Muscle of arm (tissue), 14 donors: ENCODE results near the gene NR2C2. TPM values are rescaled to one million over a fixed set of nuclear protein-coding genes. Genes with fewer than 3 reads are reported as not detected.
"Not testable (repeated sequence)": the region's sequence is repeated elsewhere in the genome, so short reads cannot be mapped to it uniquely, and the experiment has no call there.

Source experiments
- DNase-seq: peaks from one replicate; pipeline ENCODE4 v3.0.0-alpha.2; 2013
- long read RNA-seq, 11 donors: transcript quantifications; one replicate each; lab custom pipeline, GENCODE V29; 2026
- polyA plus RNA-seq, 12 donors: library from polyadenylated mRNA; unstranded; fragments of 120-200 nt; gene quantifications; one replicate each; pipeline ENCODE4 v1.2.1, GENCODE V29; 2013; ENCODE audit not compliant: insufficient read length in 12 of 12

Gene NR2C2
- 10 to 100 TPM in 11 of 12 donors, not detected in 1; 29.1 to 53.6 (median 40.0) TPM for polyA plus RNA-seq
- long read RNA-seq, donor 1, partial matches to known transcripts, result 13 of 16 reads
- long read RNA-seq, donor 1, other reads (novel, unspliced or antisense), result 0 of 16 reads
- long read RNA-seq, donor 2, partial matches to known transcripts, result 0 of 49 reads
- long read RNA-seq, donor 2, other reads (novel, unspliced or antisense), result 45 of 49 reads
- long read RNA-seq, donor 3, full-length matches to known transcripts, result 1 of 1 reads
- long read RNA-seq, donor 3, partial matches to known transcripts, result 0 of 1 reads
- long read RNA-seq, donor 3, other reads (novel, unspliced or antisense), result 0 of 1 reads
- long read RNA-seq, donor 4, partial matches to known transcripts, result 0 of 1 reads
- long read RNA-seq, donor 4, other reads (novel, unspliced or antisense), result 0 of 1 reads
- long read RNA-seq, donor 5, full-length matches to known transcripts, result 11 of 89 reads
- long read RNA-seq, donor 5, partial matches to known transcripts, result 78 of 89 reads
- long read RNA-seq, donor 5, other reads (novel, unspliced or antisense), result 0 of 89 reads
- long read RNA-seq, donor 6, partial matches to known transcripts, result 0 of 3 reads
- long read RNA-seq, donor 6, other reads (novel, unspliced or antisense), result 0 of 3 reads
- long read RNA-seq, donor 7, partial matches to known transcripts, result 26 of 27 reads
- long read RNA-seq, donor 7, other reads (novel, unspliced or antisense), result 0 of 27 reads
- long read RNA-seq, donor 8, transcript NR2C2-206 (14 exons, 2,494 nt), result major isoform, 5 of 6 reads
- long read RNA-seq, donor 8, partial matches to known transcripts, result 0 of 6 reads
- long read RNA-seq, donor 8, other reads (novel, unspliced or antisense), result 0 of 6 reads
- long read RNA-seq, donor 9, partial matches to known transcripts, result 0 of 1 reads
- long read RNA-seq, donor 9, other reads (novel, unspliced or antisense), result 0 of 1 reads
- long read RNA-seq, donor 10, partial matches to known transcripts, result 0 of 42 reads
- long read RNA-seq, donor 10, other reads (novel, unspliced or antisense), result 38 of 42 reads
- long read RNA-seq, donor 11, partial matches to known transcripts, result 0 of 29 reads
- long read RNA-seq, donor 11, other reads (novel, unspliced or antisense), result 26 of 29 reads

DNA sequence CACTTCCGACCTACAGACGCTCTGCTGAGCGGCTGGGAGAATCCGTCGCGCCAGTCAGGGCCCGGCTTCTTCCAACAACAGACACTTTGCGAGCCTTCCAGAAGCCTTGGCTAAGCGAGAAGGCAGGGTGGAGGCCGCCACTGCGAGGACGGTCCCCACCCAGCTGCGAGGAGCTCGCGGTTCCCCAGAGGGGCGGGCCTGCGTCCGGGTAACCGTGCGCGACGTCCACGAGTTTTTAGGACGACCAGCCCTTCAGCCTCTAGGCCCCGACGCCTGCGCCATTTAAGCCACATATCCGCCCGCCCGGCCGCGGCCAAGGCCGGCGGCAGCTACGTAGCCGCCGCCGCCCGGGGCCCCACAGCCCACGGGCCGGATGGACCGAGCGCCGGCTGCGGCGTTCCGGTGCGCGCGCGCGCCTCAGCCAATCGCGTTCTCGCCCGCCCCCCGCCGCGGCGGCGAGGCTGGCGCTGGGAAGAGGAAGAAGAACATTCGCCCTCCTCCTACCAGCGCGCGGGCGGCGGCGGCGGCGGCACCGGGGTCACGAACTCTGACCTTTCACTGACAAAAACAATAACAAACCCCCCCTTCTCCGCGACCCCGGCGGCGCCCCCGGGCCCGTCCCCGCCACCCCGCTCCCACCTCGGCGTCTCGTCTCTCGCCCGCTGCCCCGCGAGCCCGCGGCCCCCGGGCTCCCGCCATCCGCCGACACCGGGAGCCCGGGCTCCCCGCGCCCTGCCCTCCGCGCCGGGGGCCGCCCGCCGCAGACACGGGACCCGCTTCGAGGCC lies at the start of gene NR2C2:
Gene NR2C2, plus strand, starts transcription at position 484 of the 786 bp plus-strand sequence. CDS start 56,332 bp downstream, outside the sequence.
- peak; percentile 73 for DNase-seq

DNA sequence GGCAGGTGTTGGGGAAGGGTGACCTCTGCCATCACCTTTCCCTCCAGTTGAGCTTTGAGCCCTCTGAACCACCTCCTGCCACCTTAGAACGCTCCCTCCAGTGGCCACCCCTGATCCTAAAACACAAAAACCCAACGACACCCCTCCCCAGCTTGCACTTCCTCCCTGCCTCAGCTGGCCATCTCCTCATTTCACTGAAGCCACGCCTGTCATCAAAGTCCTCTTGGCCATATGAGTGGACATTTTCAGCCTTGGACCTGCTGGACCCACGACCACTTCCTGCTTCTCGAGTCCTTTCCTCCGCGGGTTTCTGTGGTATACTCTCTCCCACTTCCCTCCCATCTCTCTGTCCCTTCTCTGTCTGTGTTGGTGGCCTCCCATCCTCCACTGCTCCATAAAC lies 48.5 kb upstream of the NR2C2 start:
- no peak for DNase-seq

DNA sequence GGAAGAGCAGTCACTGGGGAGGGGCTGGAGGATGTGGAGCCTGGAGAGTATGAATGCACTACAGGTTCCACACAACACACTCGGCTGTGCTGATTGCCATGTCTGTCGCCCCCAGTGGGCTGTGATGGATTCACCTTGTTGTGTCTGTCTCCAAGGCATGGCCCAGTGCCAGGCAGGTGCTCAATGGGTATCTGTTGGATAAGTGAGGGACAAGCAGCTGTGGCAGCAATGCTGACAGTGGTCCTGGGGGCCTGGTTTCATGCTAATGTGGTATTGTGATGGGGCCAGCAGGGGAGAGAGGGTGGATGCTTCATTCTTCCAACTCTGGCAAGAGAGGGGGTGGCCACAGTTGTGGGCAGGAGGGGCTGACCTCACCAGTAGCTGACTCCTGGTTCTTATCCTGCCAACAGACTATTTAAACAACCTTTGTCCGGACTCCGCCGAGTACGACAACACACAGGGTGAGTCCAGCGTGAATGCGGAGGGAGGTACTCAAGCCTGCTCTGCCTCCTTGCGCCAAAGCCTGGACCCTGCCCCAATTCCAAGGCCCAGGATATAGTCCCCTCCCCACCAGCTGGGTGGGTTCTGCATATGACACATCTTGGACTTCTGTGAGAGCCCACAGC lies 47.3 kb upstream of the NR2C2 start:
- DNase-seq, result no peak

DNA sequence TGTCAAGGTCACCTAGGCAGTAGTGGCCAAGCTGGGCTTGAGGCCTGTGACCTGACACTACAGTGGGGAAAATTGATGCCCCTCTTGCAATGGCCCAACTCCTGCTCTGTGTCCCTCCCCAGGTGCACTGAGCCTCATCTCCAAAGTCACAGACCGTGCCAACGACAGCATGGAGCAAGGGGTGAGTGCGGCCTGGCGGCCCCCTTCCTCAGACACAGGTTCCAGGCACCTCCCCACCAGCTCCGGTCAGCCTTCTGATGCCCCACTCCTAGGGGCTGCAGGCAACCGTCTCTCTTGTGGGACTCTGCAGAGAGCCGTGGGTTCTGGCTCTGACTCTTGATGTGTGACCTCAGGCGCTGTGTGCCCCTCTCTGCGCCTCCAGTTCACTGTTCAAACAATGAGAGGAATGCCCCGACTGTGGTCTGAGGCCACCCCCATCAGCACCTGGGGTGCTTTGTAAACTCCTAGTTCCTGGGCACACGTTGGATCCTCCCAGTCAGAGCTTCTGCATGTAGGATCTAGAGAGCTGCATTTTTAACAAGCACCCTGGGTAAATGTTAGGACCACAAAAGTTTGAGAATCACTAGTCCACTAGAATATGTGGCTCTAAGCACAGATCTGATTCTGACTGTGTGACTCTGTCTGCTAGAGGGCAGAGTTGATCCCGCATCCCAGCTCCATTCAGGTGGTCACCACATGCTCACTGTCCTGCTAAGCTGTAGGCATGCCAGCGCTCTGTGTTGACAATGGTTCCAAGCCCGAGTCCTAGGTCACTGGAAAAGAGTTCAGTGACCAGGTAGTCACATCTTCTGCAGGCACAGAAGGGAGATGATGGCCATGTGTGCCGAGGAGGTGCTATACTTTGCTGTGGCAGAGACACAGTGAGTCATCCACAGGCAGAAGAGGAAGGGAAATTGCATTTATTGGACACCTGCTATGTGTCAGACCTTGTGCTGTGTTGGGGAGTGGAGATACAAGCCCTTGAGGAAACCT lies 46.2 kb upstream of the NR2C2 start:
- DNase-seq, result no peak

DNA sequence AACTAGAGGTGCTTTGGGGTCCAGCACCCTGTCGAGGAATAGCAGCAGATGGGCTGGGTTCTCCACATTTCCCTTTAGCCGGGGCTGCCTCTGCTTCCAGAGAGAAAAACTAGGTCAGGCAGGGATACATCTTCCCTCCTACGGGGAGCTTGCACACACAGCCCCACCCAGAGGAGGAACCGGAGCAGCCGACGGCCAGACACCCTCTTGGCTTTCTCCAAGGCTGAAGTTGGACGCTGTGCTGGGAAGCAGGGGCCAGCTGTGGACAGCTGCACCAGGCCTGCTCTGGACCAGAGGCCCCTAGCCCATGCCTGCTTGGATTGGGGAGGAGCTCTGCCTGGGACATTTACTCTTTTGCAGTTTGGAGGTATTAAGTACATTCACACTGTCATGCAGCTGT lies 44.7 kb upstream of the NR2C2 start:
- peak; percentile 89 for DNase-seq

DNA sequence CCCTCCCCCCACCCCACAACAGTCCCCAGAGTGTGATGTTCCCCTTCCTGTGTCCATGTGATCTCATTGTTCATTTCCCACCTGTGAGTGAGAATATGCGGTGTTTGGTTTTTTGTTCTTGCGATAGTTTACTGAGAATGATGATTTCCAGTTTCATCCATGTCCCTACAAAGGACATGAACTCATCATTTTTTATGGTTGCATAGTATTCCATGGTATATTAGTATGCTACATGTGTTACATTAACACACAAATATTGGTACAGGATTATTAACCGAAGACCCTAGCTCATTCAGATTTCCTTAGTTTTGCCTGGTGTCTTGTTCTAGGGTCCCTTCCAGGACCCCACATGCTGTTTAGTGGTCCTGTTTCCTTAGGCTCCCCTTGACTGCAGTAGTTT lies 43.9 kb upstream of the NR2C2 start:
- DNase-seq, result not testable (repeated sequence)

DNA sequence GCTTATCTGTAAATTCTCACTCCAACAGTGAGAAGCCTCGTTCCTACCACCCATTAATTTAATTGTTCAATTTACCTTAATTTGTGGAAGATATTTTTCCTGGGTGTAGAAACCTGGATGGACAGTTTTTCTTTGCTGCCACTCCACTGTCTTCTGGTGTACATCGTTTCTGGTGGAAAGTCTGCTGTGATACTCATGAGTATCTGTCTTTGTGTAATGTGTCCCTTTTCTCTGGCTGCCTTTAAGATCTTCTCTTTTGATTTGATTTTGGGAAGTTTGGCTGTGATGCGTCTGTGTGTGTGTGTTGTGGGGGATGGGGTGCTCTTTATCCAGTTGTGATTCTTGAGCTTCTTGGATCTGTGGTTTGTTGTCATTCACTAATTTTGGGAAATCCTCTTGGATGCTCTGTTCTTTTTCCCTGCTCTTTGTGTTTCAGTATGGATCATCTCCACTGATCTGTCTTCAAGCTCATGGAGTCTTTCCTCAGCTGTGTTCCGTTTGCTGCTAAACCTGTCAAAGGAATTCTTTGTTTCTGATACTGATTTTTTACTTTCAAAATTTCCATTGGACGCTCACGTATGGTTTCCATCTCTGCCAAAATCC lies 42.2 kb upstream of the NR2C2 start:
- DNase-seq, result no peak

DNA sequence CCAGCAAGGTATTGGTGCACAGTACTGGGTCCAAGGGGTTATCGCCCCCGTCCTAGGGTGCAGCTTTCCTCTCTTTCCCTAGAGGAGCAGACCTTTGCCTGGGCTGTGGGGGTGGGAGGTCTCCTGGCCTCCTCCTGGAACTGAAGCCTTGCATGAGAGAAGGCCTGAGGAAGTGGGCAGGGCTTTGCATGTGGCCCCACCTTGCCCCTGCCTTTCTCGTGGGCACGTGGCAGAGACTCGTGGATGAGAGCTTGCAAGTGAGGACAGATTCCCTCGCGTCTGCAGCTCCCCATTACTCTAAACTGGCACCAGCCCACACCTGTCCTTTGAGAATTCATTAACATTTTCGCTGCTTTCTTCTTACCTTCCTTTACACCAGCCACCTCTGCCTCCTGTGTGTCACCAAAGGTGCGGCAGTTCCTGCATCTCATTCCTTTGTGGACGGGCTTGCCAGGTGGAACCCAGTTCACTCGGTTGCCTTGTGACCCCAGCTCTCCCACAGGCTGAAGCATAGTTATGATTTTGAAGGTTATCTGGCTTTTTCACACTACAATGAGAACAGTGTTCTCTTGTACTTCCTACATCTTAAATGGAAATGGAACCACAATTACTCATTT lies 40.9 kb upstream of the NR2C2 start:
- DNase-seq, result no peak

DNA sequence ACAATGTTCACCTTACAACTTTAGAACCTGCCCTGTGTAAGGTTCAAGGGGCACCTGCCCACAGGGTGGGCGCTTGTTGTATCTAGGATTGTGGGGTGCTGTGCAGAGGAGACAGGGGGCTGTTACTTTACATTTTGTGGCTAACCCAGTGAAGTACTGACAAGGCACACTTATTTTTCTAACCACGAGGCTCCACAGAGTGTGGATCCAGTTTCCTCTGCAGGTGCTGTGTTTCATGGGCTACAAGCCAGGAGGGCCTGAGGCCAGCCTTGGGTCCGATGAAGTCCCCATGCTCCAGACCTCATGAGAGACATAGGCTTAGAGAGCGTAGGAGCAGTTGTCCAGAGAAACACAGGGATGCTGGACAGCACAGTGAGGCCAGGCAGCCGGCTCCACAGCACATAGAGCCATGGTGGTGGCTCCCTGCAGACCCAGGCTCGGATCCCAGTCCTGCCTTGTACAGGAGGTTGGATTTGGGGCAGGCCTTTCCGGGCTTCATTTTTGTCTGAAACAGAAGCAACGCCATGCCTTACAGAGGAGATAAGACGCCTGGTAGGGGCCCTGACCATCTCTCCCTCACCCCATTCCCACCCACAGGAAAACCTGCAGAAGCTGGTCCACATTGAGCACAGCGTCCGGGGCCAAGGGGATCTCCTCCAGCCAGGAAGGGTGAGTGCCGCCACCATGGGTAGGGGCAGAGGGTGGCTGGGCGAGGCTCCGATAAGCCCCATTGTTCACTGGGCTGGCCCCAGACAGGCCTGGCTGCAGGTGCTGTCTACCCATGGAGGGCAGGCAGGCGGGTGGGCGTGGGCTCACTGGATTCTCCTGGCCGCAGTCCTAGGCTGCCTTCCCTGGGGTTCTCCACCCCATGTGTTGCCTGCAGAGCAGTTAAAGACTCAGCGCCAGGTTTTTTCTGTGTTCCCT lies 40.1 kb upstream of the NR2C2 start:
- DNase-seq, result peak; percentile 20

DNA sequence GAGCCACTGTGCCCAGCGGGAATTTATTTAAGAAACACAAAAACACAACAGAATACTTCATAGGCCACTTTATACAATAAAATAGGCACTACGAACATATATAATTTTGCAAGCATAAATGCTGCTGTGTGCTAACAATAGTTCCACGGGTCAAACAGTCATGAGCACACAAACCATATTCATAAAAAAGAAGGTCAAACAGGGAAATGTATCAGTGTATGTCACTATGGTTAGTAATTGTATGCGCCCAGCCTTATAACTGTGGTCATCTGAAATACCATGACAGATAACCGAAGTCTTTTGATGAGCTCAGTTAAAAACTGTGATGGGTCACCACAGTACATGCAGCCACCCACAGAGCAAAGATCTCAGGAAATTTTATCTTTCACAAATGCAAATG lies 38.1 kb upstream of the NR2C2 start:
- DNase-seq, result no peak

DNA sequence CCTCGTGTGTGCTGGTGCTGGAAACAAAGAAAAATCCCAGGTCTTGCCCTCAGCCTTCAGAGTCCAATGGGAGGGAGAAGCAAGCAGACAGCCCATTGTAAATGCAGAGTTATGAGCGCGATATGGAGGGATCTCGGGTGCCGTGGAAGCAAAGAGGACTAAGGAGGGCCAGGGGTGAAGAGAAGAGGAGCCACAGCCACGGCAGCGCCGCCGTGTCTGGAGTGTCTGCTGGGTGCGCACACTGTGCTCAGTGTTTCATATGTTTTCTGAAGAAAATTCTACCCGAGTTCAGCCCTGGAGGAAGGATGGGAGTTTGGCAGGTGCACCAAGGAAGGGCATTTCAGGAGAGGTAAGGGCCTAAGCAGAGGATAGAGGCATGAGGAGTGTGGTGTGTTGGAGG lies 35.7 kb upstream of the NR2C2 start:
- DNase-seq, result no peak

DNA sequence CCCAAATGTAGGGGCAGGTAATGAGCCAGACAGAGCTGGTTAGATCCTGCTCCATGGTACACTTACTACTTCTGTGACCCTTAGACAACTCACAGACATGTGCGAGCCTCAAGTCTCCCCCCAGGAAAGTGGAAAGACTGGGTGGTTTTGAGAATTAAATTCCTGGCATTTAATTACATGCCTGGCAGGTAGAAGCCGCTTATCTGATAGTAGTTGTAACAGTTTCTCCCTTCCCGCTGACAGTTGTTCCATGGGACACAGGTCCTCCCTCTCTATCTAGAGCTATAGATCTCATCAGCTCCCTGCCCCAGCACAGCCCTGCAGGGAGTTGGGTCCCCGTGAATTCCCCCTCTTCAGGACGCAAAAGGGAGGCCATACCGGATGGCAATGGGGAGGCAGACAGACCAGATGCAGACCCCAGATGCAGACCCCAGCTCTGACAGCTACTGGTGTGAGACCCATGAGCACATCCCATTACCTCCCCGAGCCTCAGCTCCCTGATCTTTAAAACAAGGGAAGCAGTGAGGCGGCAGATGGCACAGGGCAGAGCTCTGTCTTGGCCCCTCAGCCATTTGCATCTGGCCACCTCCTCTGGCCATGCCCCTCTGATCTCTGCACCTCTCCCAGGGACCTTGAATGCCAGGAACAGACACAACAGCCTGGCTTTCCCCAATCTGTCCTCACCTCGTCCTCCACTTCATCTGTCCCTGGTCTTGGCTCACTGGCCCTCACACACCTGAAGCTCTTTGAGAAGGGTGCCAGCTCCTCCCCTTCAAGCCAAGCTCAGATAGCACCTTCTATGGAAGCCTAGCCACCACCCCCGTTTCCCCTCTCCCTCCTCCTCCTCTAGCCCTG lies 34.1 kb upstream of the NR2C2 start:
- DNase-seq, result no peak

DNA sequence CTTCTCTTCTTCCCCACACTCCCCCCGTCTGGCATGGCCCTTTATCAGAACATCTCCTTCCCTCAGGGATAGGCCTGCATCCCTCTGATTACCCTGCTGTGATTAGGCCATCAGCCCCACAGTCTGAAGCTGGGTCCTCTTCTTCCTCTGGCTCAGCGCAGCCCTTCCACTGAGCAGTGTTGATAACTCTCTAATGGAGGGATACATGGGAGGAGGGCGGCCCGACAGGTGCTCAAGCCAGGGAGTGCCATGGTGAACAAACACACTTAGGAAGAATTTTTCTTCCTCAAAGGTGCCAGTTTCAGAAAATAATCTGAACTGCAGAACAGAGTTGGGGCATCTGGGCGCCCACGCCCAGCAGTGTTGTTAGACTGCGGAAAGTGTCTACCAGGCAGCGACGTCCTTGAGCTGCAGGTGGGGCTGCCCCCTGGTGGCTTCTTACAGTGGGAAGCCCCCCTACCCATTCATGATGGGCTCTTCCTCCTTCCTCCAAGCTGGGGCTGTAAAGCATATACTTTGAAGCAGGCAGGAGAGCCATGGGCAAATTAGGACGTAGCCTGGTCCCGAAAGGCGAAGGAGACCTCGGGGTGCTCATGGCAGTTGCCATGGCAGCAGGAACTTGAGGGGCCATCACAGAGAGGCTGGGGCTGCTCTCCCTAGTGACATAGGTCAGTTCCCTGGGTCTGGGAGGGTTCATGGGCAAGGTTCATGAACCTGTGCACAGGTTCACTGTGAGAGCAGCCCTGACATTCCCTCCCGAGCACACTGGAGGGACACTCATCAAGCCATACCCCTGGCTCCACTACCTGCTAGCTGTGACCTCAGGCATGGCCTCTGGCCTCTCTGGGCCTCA lies 33.2 kb upstream of the NR2C2 start:
- no peak for DNase-seq

DNA sequence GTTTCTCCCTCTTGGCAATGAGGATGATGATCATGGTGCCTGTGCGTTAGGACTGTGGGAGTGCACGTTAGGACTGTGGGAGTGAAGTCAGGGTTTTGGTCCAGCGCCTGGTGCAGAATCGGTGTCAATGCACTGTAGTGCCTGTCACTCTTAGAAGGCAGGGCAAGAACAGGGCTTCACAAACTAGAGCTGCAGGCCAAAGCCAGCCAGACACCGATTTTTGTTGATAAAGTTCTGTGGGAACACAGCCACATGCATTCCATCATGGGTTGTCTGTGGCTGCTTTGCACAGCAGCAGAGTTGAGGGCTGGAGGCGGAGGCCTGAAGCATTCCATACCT lies 32.6 kb upstream of the NR2C2 start:
- no peak for DNase-seq

DNA sequence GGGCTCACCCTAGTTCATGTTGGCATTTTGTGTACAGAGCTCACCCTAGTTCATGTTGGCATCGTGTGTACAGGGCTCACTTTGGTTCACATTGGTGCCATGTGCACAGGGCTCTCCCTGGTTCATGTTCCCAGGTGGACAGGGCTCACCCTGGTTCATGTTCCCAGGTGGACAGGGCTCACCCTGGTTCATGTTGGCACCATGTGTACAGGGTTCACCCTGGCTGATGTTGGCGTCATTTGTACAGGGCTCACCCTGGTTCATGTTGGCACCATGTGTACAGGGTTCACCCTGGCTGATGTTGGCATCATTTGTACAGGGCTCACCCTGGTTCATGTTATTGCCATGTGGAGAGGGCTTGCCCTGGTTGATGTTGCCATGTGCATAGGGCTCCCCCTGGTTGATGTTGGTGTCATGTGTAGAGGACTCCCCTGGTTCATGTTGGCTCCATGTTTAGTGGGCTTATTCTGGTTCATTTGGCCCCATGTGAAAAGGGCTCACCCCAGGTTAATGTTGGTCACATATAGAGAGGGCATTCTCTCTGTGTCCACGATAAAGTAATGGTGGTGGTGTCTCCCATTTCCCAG lies 31.7 kb upstream of the NR2C2 start:
- no peak for DNase-seq
